ENCODE measurements around the gene KLK4.

DNA sequence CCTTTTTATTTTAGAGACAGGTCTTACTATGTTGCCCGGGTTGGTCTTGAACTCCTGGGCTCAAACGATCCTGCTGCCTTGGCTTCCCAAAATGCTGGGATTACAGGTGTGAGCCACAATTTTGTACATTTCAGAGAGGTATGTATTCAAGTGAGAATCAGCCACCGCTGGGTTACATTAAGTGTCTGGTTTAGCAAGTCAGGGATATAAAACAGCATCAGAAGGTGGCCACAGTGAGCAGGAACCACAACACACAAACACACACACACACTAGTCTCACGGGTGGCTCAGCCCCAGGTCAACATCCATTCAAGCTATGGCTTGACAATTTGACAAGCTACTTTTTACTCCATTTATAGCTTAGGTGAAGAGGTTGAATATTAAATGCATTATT is 21.5 kb upstream of the KLK4 start:
- TF ChIP-seq SUZ12 (IDR thresholded peaks at IDR 0.05) = no peak
- TF ChIP-seq, protein P1, sequence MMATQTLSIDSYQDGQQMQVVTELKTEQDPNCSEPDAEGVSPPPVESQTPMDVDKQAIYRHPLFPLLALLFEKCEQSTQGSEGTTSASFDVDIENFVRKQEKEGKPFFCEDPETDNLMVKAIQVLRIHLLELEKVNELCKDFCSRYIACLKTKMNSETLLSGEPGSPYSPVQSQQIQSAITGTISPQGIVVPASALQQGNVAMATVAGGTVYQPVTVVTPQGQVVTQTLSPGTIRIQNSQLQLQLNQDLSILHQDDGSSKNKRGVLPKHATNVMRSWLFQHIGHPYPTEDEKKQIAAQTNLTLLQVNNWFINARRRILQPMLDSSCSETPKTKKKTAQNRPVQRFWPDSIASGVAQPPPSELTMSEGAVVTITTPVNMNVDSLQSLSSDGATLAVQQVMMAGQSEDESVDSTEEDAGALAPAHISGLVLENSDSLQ (IDR thresholded peaks at IDR 0.05) = no peak
- TF ChIP-seq ELF4 (IDR thresholded peaks at IDR 0.05) = no peak

Measured in HEK293T (cell line).